Breast epithelium (tissue), 3 donors: Measurements from ENCODE around the gene GPX4.

ENCODE experiments used
- POLR2A ChIP-seq: fragments of 450-650 bp; IDR thresholded peaks from one replicate; pipeline ENCODE4 v1.6.1; 2016; ENCODE audit warnings: antibody characterized with exemption, mild to moderate bottlenecking, moderate library complexity
- TF ChIP-seq, protein P1 (sequence below), 3 donors: fragments of 450-650 bp; IDR thresholded peaks; one replicate each; pipeline ENCODE4 v1.5.1; 2016 to 2017; ENCODE audit warnings: antibody characterized with exemption in 3 of 3, mild to moderate bottlenecking in 3 of 3, moderate library complexity in 3 of 3

DNA sequence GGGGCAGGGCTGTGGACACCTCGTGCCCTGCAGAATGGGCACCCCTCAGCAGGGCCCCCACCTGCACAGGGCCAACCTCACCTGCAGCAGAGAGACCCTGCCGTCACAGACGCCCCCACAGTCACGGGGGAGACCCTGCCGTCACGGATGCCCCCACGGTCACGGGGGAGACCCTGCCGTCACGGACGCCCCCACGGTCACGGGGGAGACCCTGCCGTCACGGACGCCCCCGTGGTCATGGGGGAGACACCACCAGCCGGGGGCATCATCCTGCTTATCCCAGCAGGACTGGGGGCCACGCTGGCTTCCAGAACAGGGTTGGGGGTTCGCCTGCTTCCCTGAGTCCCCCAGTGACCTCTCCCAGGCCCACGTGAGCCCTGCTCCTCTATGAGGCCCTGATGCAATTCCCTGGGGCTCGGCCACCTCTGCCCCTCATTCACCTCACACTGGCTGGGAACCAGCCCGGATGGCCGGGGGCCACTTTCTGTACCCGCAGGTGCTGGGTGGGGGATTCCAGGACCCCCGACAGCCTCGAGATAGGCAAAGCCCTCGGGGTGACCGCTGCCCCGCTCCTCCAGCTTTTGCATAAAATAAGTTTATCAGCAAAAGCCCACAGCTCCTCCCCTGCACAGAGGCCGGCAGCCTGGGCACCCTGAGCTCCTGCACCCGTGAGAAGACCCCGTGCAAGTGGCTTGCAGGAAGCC is 46.7 kb downstream of the GPX4 start:
- TF ChIP-seq, protein P1, sequence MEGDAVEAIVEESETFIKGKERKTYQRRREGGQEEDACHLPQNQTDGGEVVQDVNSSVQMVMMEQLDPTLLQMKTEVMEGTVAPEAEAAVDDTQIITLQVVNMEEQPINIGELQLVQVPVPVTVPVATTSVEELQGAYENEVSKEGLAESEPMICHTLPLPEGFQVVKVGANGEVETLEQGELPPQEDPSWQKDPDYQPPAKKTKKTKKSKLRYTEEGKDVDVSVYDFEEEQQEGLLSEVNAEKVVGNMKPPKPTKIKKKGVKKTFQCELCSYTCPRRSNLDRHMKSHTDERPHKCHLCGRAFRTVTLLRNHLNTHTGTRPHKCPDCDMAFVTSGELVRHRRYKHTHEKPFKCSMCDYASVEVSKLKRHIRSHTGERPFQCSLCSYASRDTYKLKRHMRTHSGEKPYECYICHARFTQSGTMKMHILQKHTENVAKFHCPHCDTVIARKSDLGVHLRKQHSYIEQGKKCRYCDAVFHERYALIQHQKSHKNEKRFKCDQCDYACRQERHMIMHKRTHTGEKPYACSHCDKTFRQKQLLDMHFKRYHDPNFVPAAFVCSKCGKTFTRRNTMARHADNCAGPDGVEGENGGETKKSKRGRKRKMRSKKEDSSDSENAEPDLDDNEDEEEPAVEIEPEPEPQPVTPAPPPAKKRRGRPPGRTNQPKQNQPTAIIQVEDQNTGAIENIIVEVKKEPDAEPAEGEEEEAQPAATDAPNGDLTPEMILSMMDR (IDR thresholded peaks at IDR 0.05): no peak
- TF ChIP-seq POLR2A: no peak
